ENCODE data around the gene ASPSCR1.

- peak in 4 of 5 experiments; percentile 1 to 20 (median 19) for TF ChIP-seq CTCF (IDR thresholded peaks at IDR 0.05 in 4 of 5, conservative IDR thresholded peaks at IDR 0.05 in 1 of 5)
- peak; percentile 92 to 95 for TF ChIP-seq POLR2A (IDR thresholded peaks at IDR 0.05)
Measured at GRCh38 chr17:81927653-81928543, 49.5 kb upstream of the ASPSCR1 start, which contains the start of gene MAFG.
